ENCODE data around the gene CCDC8.
"Not testable (repeated sequence)": the region's sequence is repeated elsewhere in the genome, so short reads cannot be mapped to it uniquely, and the experiment has no call there.

CCDC8 gene, protein sequence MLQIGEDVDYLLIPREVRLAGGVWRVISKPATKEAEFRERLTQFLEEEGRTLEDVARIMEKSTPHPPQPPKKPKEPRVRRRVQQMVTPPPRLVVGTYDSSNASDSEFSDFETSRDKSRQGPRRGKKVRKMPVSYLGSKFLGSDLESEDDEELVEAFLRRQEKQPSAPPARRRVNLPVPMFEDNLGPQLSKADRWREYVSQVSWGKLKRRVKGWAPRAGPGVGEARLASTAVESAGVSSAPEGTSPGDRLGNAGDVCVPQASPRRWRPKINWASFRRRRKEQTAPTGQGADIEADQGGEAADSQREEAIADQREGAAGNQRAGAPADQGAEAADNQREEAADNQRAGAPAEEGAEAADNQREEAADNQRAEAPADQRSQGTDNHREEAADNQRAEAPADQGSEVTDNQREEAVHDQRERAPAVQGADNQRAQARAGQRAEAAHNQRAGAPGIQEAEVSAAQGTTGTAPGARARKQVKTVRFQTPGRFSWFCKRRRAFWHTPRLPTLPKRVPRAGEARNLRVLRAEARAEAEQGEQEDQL

DNA sequence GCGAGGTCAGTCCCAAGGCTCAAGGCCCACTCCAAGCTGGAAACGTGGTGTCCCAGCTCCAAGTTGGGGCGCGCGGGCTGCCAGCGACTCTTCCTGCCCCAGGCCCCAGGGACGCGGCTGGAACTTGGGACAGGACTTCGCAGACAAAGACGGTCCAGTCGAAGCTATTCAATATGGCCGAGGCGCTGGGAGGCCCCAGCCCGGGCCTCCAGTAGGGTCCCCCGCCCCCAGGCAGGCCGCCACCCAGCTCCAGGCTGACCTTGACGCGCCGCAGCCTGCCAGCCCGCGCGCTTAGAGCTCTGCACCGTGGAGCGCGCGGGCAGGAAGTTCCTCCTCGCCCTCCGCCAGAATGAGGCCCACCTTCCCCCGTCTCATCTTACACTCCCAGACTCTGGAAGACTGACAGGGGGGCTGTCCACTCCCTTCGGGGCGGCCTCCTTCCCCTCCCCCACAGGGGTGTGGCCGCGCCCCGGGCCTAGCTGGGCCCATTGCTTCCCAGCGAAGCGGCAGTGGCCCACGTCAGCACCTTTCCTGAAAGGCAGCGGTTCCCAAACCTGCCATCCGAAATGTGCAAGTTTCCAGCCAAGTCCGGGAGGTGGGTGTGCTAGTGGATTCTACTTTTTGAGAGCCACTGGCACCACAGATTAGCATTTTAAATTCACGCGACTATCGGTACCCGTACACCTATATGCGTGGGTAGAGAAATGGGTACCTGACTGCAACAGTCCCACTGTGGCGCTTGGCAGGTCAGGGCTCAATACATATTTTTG is at the start of gene CCDC8:
CCDC8 (minus strand) TSS at position 303 of the 770 bp plus-strand sequence. CDS start 754 bp downstream, outside the sequence.
- no peak for DNase-seq

DNA sequence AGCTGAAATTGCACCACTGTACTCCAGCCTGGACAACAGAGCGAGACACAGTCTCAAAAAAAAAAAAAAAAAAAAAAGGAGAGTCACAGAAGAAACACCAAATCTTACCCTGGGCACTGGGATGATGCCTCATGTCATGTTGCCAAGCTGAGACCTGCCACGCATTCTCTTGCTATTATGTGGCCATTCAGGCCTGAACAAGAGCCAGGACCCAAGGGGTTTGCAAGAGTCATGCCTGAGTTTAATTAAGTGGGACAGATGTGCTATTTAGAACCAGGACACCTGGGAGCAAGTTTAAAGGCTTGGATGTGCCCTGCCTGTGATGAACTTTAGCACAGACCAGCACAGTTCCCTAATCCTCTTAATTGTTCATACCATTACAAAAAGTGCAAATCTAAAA is 48.2 kb upstream of the CCDC8 start:
- DNase-seq: no peak

DNA sequence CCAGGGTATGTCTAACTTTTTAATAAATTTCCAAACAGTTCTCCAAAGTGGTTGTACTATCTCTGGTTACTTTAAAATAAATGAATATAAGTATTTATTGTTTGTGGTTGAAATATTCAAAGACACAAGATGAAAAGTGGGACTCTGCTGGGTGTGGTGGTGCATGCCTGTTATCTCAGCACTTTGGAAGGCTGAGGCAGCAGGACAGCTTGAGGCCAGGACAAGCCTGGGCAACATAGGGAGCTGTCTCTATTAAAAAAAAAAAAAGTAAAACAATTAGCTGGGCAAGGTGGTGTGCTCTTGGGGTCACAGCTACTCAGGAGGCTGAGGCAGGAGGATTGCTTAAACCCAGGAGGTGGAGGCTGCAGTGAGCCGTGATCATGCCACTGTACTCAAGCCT is 47.6 kb upstream of the CCDC8 start:
- DNase-seq: no peak

DNA sequence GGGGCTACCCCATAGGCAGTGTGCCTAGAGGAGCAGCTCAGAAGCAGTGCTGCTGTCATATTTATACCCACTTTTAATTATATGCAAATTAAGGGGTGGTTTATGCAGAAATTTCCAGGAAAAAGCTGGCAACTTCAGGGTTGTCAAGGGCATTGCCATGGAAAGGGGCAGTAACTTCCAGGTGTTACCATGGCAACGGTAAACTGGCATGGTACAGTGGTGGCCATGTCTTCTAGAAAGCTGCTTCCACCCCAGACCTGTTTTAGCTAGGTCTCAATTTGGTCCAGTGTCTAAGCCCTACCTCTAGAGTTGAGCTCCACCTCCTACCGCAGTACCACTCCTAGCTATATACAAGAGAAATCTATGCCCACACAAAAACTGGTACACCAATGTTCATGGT is 46.7 kb upstream of the CCDC8 start:
- DNase-seq: no peak

DNA sequence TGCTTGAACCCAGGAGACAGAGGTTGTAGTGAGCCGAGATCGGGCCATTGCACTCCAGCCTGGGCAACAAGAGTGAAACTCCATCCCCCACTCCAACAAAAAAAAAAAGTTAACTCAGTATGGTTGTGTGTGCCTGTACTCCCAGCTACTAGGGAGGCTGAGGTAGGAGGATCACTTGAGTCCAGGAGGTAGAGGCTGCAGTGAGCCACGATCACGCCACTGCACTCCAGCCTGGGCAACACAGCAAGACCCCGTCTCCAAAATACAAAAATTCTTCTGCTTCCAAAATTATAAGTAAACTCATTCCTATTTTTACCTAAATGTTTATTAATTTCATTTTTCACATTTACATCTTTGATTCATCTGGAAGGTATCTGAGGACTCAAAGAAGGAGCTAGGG is 43.6 kb upstream of the CCDC8 start:
- no peak for DNase-seq

DNA sequence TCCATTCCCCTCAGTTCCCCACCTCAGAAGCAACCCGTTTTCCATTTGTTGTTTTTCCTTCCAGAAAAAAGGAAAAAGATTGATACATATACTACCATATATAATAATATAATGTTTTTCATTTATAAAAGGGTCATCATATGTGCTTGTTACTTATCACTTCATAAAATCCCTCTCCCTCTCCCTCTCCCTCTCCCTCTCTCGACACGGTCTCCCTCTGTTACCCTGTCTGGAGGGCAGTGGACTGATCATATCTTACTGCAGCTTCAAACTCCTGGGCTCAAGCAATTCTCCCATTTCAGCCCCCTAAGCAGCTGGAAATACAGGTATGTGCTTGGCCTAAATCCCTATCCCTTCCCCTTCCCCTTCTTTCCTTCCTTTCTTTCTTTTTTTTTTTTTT is 40.9 kb upstream of the CCDC8 start:
- no peak for DNase-seq

DNA sequence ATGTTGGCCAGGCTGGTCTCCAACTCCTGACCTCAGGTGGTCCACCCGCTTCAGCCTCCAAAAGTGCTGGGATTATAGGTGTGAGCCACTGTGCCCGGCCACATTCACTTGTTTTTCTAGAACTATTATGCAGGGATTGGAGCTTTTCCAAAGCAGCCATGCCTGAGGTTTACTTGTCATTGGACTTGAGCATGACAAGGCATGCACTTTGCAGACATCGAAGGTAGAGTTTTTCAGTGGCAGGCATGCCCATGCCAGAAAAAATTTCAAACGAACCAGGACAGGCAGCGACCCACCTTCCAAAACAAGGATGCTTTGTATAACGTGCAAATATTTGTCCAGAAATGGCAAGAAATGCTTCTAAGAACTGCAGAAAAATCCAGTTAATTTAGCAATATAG is 40.3 kb upstream of the CCDC8 start:
- DNase-seq: no peak

DNA sequence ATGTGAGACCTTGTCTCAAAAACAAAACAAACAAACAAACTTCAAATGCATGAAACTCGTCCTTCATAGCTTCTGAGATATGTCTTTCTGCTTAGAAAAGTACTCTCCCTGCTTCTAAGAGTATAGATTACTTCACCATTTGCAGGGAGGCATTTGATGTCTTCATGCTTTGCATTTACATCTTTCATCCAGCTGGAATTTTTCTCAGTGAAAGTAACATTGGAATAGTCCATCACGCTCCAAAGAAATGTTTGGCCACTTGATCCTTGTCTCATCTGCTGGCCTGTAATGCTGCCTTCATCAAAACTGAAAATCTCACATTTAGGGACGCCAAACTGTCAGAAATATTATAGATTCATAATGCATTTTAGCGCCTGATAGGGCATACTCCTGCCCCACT is 38.8 kb upstream of the CCDC8 start:
- no peak for DNase-seq

DNA sequence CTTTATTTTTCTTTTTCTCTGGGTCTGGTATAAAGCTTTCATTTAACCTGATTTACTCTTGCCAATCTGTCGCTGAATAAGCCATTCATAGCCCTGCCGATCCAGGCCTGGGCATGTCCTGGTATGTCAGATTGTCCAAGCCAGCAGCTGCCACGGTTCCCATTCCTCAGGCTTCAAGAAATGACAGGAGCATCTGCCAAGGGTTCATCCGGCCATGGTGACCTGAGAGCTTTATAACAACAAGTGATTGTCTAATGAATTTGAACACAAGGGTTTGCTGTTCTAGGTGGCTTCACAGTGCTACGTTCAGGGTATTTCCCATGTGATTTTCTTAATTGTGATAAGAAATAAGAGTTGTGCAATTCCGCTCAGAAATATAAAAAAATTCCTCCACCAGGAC is 38.0 kb upstream of the CCDC8 start:
- DNase-seq: peak in 1 of 2 experiments; percentile 53

DNA sequence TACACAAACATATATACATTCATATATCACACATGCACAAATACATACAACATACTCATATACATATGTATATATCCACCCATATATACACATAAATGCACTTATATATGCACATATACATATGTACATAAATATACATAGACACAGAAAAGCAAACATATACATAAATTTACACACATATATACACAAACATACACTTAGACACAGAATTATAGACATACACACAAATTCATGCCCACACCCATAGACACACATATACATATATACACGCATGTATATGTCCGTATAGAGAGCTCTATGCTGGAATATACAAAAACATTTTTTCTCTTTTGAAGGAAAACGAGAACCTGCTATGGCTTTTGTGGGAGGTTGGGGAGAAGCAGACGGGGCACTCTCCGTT is 37.4 kb upstream of the CCDC8 start:
- DNase-seq: no peak

DNA sequence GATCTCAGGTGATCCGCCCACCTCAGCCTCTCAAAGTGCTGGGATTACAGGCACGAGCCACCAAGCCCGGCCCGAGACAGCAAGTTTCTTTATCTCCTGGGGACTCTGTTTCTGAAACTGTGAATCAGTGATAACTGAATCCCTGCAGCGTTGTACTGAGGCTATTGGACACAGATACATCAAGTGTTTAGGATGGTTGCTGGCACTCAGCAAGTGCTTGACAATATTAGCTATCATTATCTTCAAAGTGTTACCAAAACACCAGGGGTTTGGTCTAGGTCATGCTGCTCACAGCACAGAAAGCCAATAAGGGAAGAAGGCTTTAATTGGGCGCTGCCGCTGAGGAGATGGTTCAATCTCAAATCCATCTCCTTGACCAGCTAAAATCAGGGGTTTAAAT is 35.9 kb upstream of the CCDC8 start:
- no peak for DNase-seq

DNA sequence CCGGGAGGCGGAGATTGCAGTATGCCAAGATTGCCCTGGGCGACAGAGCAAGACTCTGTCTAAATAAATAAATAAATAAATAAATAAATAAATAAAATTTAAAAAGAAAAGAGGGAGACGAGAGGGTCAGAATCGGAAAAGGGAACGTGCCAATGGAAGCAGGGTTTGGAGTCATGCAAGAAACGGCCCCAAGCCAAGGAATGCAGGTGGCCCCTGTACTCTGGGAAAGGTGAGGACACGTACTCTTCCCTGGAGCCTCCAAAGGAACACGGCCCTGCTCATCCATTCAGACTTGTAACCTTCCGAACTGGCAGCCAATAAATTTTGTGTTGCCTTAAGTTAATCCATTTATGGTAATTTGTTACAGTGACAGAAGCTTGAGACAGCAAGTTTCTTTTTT is 35.2 kb upstream of the CCDC8 start:
- DNase-seq: no peak

DNA sequence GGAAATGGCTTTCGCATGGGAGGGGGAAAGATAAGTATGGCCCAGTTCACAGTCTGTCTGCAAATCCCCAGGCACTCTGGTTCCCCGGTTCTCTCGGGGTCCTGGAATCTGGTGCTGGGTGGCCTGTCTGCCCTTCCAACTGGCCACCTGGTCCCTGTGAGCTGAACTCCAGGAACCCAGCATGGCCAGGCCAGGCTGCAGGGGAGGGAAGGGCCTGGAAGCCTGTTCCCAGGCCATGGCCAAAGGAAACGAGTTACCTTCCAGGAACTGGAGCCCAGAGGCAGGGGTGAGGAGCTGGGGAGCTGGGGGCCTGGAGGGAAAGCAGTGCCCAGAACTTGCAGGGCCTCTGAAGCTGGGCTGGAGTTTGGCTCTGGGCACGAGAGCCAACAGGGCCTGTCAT is 34.5 kb upstream of the CCDC8 start:
- no peak for DNase-seq

DNA sequence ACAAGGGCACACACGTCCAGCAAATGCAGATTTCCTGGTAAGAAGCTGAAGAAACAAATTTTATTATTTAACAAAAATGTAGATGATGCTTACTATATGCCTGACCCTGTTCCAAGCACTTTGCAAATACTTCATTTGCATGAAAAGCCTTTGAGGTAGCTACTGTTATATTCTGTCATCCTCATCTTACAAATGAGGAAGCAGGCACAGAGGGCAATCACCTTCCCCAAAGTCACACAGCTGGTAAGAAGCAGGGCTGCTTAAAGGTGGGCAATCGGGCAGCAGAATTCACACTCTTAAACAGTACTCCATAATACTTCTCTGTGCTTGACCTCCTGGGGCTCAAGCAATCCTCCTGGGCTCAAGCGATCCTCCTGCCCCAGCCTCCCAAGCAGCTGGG is 33.6 kb upstream of the CCDC8 start:
- DNase-seq: no peak

DNA sequence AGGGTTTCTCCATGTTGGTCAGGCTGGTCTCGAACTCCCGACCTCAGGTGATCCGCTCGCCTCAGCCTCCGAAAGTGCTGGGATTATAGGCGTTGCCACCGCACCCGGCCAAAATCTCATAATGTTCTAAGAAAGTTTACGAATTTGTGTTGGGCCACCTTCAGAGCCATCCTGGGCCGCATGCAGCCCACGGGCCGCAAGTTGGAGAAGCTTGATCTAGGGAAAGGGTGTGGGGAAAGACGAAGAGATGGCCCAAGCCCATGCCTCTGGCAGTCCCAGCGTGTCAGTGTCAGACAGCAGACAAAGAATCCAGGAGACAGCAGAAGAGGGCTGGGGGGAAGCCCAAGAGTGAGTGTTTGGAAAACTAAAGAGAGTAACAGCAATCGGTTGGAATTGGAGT is 32.7 kb upstream of the CCDC8 start:
- no peak for DNase-seq

DNA sequence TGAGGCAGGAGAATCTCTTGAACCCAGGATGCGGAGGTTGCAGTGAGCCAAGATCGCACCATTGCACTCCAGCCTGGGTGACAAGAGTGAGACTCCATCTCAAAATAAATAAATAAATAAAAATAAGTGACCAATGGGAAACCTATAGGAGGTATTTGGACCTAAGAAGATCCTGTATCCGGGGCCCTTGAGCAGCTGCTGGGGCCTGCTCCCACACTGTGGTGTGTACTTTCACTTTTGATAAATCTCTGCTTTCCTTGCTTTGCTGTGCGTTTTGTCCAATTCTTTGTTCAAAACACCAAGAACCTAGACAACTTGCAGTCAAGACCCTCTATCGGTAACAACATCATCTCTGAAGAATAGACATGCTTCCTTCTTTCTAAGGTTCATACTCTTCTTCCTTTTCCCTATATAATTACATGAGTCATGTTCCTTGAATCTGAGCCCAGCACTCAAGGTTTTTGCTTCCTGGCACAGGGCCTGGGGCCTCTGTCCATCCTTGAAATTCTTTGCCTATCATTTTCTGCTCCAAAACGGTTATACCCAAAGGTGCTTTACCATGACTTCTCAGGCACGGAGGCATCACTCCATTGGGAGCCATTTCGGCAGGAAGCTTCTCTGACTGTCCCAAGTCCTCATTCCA is 29.6 kb upstream of the CCDC8 start:
- DNase-seq: peak in 1 of 2 experiments; percentile 62

DNA sequence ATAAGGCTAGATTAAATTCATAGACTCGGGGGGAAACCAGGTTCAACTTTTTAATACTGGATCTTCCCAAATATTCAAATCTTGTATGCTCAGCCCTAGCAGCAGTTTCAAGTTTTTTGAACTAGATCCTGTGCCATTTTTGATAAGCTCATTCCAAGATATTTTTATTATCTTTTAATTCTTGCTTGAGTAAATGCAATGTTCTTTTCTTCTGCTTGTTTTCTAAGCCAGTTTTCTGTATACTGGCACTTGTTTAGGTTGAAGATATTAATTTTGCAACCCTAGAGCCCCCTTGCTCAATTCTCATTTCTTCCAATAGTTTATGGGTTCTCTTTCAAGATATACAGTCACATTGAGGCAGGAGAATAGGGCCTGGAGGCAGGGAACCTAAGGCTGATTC is 28.5 kb upstream of the CCDC8 start:
- DNase-seq: no peak

DNA sequence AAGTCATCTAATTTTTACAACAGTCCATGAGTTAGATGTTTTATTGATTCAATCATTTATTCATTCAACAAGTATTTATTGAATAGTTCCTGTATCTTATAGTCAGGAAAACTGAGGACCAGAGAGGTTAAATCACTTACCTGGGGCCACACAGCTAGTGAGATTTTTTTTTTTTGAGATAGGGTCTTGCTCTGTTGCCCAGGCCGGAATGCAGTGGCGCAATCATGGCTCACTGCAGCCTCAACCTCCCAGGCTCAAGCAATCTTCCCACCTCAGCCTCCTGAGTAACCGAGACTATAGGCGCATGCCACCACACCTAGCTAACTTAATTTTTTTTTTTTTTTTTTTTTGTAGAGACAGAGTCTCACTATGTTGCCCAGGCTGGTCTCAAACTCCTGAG is 22.3 kb upstream of the CCDC8 start:
- not testable (repeated sequence) for DNase-seq

DNA sequence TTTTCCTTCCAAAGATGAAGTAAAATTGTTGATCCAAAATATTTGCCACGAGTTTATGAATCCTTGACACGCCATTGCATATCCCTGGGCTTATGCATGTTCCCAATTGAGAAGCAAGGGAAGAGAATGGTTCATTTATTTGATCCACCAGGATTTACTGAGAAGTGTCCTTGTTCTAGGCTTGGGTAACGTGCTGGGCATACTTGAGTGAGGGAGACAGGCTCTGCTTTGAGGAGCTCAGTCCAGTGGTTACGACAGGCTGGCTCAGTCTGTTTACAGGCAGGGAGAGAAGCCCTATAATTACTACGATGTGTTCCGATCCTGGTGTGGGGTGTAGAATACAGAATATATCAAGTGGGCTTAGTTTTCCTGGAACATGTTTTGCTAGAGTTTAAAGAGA is 21.6 kb upstream of the CCDC8 start:
- DNase-seq: no peak

DNA sequence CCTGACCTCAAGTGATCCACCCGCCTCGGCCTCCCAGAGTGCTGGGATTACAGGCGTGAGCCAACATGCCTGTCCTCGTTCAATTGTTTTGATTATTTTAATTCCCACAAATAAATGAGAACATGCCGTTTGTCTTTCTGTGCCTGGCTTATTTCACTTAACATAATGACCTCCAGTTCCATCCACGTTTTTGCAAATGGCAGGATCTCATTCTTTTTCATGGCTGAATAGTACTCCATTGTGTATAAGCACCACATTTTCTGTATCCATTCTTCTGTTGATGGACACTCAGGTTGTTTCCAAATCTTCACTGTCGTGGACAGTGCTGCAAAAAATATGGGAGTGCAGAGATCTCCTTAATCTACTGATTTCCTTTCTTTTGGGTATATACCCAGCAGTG is 20.1 kb upstream of the CCDC8 start:
- DNase-seq: not testable (repeated sequence)

DNA sequence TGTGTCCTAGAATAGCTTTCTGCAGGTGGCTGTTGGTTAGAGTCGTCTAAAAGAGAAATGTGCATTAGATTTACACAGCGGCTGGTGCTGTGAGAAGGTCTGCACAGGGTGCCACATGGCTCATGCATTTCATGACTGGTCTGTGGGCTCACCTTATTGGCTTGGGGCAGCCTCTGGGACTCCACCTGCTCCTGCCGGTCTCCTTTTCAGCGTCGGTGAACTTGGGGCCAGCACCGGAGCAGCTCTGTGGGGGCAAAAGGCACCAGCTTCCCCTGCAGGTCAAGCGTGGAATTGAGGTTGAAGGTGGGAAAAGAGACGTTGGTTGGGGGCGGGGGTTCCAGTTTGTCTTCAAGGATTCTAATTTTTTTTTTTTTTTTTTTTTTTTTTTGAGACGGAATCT is 18.5 kb upstream of the CCDC8 start:
- no peak for DNase-seq

DNA sequence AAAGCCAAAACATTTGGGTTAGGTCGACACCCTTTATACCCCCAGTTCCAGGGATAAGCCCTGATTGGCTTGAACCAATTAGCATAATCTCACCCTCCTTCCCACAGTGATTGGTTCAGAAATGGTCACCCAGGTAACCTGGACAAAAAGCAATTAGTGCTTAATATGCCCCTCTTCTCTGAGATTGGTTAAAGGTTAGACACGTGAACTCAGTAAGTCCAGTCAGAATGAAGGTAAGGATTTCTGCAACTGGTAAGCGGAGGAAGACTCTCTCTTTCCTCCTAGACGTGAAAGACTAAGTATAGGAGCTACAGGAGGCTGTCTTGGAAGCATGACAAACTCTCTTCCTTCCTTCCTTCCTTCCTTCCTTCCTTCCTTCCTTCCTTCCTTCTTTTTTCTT is 16.6 kb upstream of the CCDC8 start:
- DNase-seq: no peak

DNA sequence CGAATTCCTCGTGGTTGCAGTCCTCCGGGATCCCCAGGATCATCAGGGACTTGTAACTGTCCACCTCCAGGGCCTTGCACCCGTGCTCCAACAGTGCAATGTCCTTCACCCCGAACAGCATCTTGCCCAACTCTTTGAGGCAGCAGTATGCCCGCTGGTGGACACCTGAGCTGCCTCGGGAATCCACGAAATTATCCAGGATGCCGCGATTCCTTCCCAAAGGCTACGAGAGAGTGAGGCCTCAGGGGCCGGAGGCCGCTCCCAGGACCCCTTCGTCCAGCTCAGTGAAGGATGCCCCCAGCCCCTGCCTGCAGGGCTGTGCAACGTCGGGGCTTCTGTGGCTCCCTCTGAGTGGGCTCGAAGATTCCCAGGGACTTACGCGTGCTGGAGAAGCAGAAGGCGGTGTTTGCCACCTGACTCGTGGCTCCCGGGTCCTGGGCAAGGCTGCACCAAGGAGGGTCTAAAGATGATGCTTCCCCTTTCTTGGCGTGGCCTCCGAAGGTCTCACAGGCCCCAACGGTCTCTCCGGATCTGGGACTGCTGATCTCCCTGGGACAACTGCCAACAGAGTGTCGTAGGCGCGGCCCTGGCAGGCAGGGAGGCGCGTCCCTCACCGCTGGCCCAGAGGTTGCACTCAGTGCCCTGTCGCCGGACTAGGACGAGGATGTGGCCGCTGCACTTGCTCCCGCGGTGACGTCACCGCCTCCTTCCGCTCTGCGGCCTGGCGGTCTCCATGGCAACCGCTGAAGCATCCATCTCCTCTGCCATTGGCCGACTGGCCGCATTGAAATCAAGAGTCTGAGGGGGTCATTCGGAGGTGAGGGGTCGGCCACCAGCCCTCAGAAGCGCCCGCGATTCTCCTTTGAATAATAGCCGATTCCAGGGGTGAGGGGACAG is 15.1 kb upstream of the CCDC8 start, which contains the start of gene PNMA8C:
PNMA8C (minus strand) TSS at position 698 of the 897 bp plus-strand sequence; CDS start at position 121, 577 bp downstream.
- no peak for DNase-seq
